HEK293 (cell line): ENCODE data around the gene AGPAT4.

Source experiments
- CTCF ChIA-PET: fragments of 350-600 bp; formaldehyde crosslinking; extraction: SDS; loops from one replicate; lab custom pipeline; 2021; ENCODE audit warnings: antibody characterized with exemption; lab: Yijun Ruan, JAX
- POLR2A ChIA-PET: fragments of 300-600 bp; formaldehyde crosslinking; extraction: SDS; loops from one replicate; lab custom pipeline; 2020; ENCODE audit warnings: antibody characterized with exemption, inconsistent platforms; lab: Yijun Ruan, JAX
- H3K27ac ChIP-seq: fragments of 200-500 bp; sonication (Bioruptor generic); 2 replicates; pipeline ENCODE4 v1.5.1; 2014; ENCODE audit warnings: low read depth, low read length, control low read depth, inconsistent platforms; ENCODE audit errors: extremely low read depth
- H3K36me3 ChIP-seq, 2 experiments: fragments of 200-500 bp in 1 of 2; sonication (Bioruptor generic) in 1 of 2; 1 replicate in 1 of 2; 2 replicates in 1 of 2; pipeline ENCODE4 v1.5.1; 2014 to 2017; ENCODE audit warnings: inconsistent platforms in 2 of 2, low read length in 2 of 2; ENCODE audit not compliant: control insufficient read depth in 2 of 2, insufficient read depth in 1 of 2
- H3K4me1 ChIP-seq: fragments of 200-500 bp; sonication (Bioruptor generic); 2 replicates; pipeline ENCODE4 v1.5.1; 2014; ENCODE audit warnings: mild to moderate bottlenecking, low read length, inconsistent platforms; ENCODE audit not compliant: control insufficient read depth, insufficient read depth
- H3K4me3 ChIP-seq: 2 replicates; pipeline ENCODE4 v1.5.1; 2011; ENCODE audit warnings: low read depth, mild to moderate bottlenecking, control low read depth, low read length, moderate library complexity
- H3K9me3 ChIP-seq: fragments of 200-500 bp; sonication (Bioruptor generic); 2 replicates; pipeline ENCODE4 v1.5.1; 2014; ENCODE audit warnings: low read depth, low read length, inconsistent platforms; ENCODE audit not compliant: control insufficient read depth, insufficient read depth
- FEZF1 ChIP-seq: fragments of 450-650 bp; formaldehyde crosslinking; IDR thresholded peaks from 2 replicates; pipeline ENCODE4 v1.5.1; 2016; ENCODE audit warnings: missing biosample characterization, missing genetic modification characterization
- PRDM1 ChIP-seq: fragments of 450-650 bp; formaldehyde crosslinking; IDR thresholded peaks from 2 replicates; pipeline ENCODE4; 2016; ENCODE audit warnings: missing biosample characterization, missing genetic modification characterization
- RBAK ChIP-seq: fragments of 450-650 bp; formaldehyde crosslinking; IDR thresholded peaks from 2 replicates; pipeline ENCODE4 v1.5.1; 2016; ENCODE audit warnings: missing biosample characterization, missing genetic modification characterization
- SCRT1 ChIP-seq: fragments of 450-650 bp; formaldehyde crosslinking; IDR thresholded peaks from 2 replicates; pipeline ENCODE4 v1.5.1; 2016; ENCODE audit warnings: missing biosample characterization, missing genetic modification characterization, borderline replicate concordance
- ZBTB17 ChIP-seq: fragments of 450-650 bp; formaldehyde crosslinking; IDR thresholded peaks from 2 replicates; pipeline ENCODE4 v1.5.1; 2016; ENCODE audit warnings: missing biosample characterization, missing genetic modification characterization
- ZNF157 ChIP-seq: fragments of 450-650 bp; formaldehyde crosslinking; IDR thresholded peaks from 2 replicates; pipeline ENCODE4 v1.5.1; 2016; ENCODE audit warnings: missing biosample characterization, missing genetic modification characterization
- ZNF211 ChIP-seq: fragments of 450-650 bp; formaldehyde crosslinking; IDR thresholded peaks from 2 replicates; pipeline ENCODE4 v1.5.1; 2016; ENCODE audit warnings: low read depth, missing biosample characterization, missing genetic modification characterization
- ZNF248 ChIP-seq: fragments of 450-650 bp; formaldehyde crosslinking; IDR thresholded peaks from 2 replicates; pipeline ENCODE4 v1.5.1; 2017; ENCODE audit warnings: missing biosample characterization, missing genetic modification characterization
- ZNF266 ChIP-seq: fragments of 450-650 bp; formaldehyde crosslinking; IDR thresholded peaks from 2 replicates; pipeline ENCODE4 v1.5.1; 2016; ENCODE audit warnings: missing biosample characterization, missing genetic modification characterization, low read depth
- ZNF311 ChIP-seq: fragments of 450-650 bp; formaldehyde crosslinking; IDR thresholded peaks from 2 replicates; pipeline ENCODE4 v1.5.1; 2017; ENCODE audit warnings: missing biosample characterization, missing genetic modification characterization, borderline replicate concordance
- ZNF426 ChIP-seq: fragments of 450-650 bp; formaldehyde crosslinking; IDR thresholded peaks from 2 replicates; pipeline ENCODE4 v1.5.1; 2017; ENCODE audit warnings: missing biosample characterization, missing genetic modification characterization, mild to moderate bottlenecking, inconsistent platforms, moderate library complexity
- ZNF510 ChIP-seq: fragments of 450-650 bp; formaldehyde crosslinking; IDR thresholded peaks from 2 replicates; pipeline ENCODE4 v1.5.1; 2018; ENCODE audit warnings: mild to moderate bottlenecking, missing genetic modification characterization, missing biosample characterization; ENCODE audit not compliant: insufficient replicate concordance
- ZNF610 ChIP-seq: fragments of 450-650 bp; formaldehyde crosslinking; IDR thresholded peaks from 2 replicates; pipeline ENCODE4 v1.5.1; 2016; ENCODE audit warnings: missing biosample characterization, missing genetic modification characterization, borderline replicate concordance
- TF ChIP-seq, protein P1 (sequence below): fragments of 450-650 bp; formaldehyde crosslinking; IDR thresholded peaks from 2 replicates; pipeline ENCODE4; 2016; ENCODE audit warnings: missing biosample characterization, missing genetic modification characterization
- TF ChIP-seq, protein P2 (sequence below): fragments of 450-650 bp; formaldehyde crosslinking; IDR thresholded peaks from 2 replicates; pipeline ENCODE4 v1.5.1; 2016; ENCODE audit warnings: missing biosample characterization, missing genetic modification characterization
- TF ChIP-seq, protein P3 (sequence below): fragments of 450-650 bp; formaldehyde crosslinking; IDR thresholded peaks from 2 replicates; pipeline ENCODE4 v1.5.1; 2017; ENCODE audit warnings: missing biosample characterization, missing genetic modification characterization
- TF ChIP-seq, protein P4 (sequence below): fragments of 450-650 bp; formaldehyde crosslinking; conservative IDR thresholded peaks from 2 replicates; pipeline ENCODE4 v1.5.1; 2016; ENCODE audit warnings: low read depth, missing biosample characterization, missing genetic modification characterization

AGPAT4 gene

DNA sequence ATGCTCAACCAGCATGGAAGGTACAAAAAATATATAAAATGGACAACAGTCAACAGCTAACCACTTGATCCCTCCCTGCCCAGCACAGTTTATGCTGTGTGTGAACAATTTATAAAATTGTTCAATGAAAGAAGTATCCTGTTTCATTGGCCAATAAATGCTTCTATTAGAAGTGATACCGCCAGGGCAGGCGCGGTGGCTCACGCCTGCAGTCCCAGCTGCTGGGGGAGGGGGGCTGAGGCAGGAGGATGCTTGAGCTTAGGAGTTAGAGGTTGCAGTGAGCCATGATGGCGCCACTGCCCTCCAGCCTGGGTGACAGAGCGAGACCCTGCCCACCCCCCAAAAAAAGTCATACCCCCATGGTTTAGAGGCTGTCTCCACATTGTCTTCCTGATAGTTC is 4.6 kb downstream of the AGPAT4 start:
- peaks cover 9% of the 10 kb centered on the region; the same call in 1 of the 2 replicates for H3K4me1 ChIP-seq
- no peak overlapping the region for H3K4me3 ChIP-seq
- H3K36me3 ChIP-seq, result peaks cover 0 to 7% of the 10 kb centered on the region in 2 experiments; a peak in 1 of 3 replicates
- TF ChIP-seq ZNF248 (tag by site-specific recombination) (no peak), FEZF1 (tag by site-specific recombination) (0 out of 2 replicates have a peak, but pooled peaks have one; percentile 14)
- no peak overlapping the region for H3K27ac ChIP-seq
- no peaks in the 10 kb centered on the region for H3K9me3 ChIP-seq
- ChIA-PET POLR2A (no interaction called here), CTCF (interaction anchor here (0.8 kb wide), 2 partner anchors 8 to 15 kb away, joined by 4 read pairs; no protein-coding TSS in a partner anchor)

DNA sequence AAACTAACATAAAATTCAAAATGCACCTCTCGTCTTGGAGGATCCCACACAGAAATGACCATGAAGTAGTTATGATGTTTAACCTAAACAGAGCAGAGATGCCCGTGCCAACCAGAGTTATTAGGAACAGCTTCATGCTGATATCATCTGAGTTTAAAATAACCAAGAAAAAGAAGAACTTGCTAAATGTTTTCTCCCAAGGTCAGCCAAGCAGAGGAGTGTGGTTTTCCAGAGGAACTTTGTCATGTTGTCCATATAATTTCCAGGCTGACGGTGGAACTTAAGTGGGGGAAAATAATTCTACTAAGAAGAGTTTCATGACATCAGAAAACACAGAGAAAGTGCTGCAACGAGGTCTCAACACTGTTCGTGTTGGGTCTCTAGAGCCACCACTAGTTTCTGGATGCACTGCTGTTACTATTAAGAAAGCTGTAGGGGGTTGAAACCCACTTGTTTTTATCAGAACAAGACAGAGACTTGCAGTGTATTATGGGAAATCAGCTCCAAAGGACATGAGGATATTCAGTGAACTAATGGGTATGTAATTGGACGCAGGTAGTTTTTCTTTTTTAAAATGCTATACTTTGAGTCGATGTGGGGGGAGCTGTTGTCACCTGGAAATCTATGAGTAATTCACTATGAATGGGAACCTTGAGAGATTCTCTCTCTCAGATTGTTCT is 5.2 kb downstream of the AGPAT4 start:
- H3K9me3 ChIP-seq, result no peaks in the 10 kb centered on the region
- POLR2A ChIA-PET, result no interaction called here
- no peak overlapping the region for H3K4me3 ChIP-seq
- TF ChIP-seq, protein P1, sequence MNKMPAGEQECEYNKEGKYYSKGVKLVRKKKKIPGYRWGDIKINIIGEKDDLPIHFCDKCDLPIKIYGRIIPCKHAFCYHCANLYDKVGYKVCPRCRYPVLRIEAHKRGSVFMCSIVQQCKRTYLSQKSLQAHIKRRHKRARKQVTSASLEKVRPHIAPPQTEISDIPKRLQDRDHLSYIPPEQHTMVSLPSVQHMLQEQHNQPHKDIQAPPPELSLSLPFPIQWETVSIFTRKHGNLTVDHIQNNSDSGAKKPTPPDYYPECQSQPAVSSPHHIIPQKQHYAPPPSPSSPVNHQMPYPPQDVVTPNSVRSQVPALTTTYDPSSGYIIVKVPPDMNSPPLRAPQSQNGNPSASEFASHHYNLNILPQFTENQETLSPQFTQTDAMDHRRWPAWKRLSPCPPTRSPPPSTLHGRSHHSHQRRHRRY (tag by site-specific recombination), result no peak
- TF ChIP-seq ZNF311 (tag by site-specific recombination), result no peak
- TF ChIP-seq, protein P2, sequence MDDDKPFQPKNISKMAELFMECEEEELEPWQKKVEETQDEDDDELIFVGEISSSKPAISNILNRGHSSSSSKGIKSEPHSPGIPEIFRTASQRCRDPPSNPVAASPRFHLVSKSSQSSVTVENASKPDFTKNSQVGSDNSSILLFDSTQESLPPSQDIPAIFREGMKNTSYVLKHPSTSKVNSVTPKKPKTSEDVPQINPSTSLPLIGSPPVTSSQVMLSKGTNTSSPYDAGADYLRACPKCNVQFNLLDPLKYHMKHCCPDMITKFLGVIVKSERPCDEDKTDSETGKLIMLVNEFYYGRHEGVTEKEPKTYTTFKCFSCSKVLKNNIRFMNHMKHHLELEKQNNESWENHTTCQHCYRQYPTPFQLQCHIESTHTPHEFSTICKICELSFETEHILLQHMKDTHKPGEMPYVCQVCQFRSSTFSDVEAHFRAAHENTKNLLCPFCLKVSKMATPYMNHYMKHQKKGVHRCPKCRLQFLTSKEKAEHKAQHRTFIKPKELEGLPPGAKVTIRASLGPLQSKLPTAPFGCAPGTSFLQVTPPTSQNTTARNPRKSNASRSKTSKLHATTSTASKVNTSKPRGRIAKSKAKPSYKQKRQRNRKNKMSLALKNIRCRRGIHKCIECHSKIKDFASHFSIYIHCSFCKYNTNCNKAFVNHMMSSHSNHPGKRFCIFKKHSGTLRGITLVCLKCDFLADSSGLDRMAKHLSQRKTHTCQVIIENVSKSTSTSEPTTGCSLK (tag by site-specific recombination), result no peak
- TF ChIP-seq SCRT1, result no peak
- no peak for TF ChIP-seq ZNF510 (tag by site-specific recombination)
- TF ChIP-seq, protein P3, sequence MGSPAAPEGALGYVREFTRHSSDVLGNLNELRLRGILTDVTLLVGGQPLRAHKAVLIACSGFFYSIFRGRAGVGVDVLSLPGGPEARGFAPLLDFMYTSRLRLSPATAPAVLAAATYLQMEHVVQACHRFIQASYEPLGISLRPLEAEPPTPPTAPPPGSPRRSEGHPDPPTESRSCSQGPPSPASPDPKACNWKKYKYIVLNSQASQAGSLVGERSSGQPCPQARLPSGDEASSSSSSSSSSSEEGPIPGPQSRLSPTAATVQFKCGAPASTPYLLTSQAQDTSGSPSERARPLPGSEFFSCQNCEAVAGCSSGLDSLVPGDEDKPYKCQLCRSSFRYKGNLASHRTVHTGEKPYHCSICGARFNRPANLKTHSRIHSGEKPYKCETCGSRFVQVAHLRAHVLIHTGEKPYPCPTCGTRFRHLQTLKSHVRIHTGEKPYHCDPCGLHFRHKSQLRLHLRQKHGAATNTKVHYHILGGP (tag by site-specific recombination), result no peak
- TF ChIP-seq, protein P4, sequence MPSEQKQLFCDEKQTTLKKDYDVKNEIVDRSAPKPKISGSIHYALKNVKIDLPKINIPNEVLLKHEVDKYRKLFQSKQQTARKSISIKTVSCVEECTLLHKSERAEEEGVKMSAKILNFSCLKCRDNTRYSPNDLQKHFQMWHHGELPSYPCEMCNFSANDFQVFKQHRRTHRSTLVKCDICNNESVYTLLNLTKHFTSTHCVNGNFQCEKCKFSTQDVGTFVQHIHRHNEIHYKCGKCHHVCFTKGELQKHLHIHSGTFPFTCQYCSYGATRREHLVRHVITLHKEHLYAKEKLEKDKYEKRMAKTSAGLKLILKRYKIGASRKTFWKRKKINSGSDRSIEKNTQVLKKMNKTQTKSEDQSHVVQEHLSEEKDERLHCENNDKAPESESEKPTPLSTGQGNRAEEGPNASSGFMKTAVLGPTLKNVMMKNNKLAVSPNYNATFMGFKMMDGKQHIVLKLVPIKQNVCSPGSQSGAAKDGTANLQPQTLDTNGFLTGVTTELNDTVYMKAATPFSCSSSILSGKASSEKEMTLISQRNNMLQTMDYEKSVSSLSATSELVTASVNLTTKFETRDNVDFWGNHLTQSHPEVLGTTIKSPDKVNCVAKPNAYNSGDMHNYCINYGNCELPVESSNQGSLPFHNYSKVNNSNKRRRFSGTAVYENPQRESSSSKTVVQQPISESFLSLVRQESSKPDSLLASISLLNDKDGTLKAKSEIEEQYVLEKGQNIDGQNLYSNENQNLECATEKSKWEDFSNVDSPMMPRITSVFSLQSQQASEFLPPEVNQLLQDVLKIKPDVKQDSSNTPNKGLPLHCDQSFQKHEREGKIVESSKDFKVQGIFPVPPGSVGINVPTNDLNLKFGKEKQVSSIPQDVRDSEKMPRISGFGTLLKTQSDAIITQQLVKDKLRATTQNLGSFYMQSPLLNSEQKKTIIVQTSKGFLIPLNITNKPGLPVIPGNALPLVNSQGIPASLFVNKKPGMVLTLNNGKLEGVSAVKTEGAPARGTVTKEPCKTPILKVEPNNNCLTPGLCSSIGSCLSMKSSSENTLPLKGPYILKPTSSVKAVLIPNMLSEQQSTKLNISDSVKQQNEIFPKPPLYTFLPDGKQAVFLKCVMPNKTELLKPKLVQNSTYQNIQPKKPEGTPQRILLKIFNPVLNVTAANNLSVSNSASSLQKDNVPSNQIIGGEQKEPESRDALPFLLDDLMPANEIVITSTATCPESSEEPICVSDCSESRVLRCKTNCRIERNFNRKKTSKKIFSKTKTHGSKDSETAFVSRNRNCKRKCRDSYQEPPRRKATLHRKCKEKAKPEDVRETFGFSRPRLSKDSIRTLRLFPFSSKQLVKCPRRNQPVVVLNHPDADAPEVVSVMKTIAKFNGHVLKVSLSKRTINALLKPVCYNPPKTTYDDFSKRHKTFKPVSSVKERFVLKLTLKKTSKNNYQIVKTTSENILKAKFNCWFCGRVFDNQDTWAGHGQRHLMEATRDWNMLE, result no peak
- TF ChIP-seq ZNF211 (tag by site-specific recombination), result no peak
- no peak for TF ChIP-seq ZBTB17
- TF ChIP-seq ZNF426 (tag by site-specific recombination), result no peak
- no peak for TF ChIP-seq ZNF610 (tag by site-specific recombination)
- no peak for TF ChIP-seq ZNF266 (tag by site-specific recombination)
- TF ChIP-seq ZNF157 (tag by site-specific recombination), result no peak
- no peak for TF ChIP-seq PRDM1 (tag by site-specific recombination)
- no peak for TF ChIP-seq RBAK (tag by site-specific recombination)
- peaks cover 0 to 14% of the 10 kb centered on the region in 2 experiments; a peak in 1 of 3 replicates for H3K36me3 ChIP-seq
- H3K27ac ChIP-seq, result no peak overlapping the region
- CTCF ChIA-PET, result interaction anchor here (0.8 to 1.2 kb wide), 3 partner anchors 8 to 16 kb away, joined by 3 to 4 read pairs (median 4); no protein-coding TSS in a partner anchor
- peaks cover 9% of the 10 kb centered on the region; the same call in 1 of the 2 replicates for H3K4me1 ChIP-seq
